HCT116 (cell line): ENCODE data around the gene MYH14. TPM values are rescaled to one million over a fixed set of nuclear protein-coding genes. Genes with fewer than 3 reads are reported as not detected.

Source experiments
- ATAC-seq: fragments of 200-7000 bp; cut with Tn5 transposase; 2 replicates; pipeline ENCODE4 v1.9.1; 2020; ENCODE audit warnings: mild to moderate bottlenecking, moderate library complexity
- BruUV-seq: library from RNA; stranded (reverse); fragments of 400-500 nt; replicated peaks from 2 replicates; lab custom pipeline; 2021; lab: Mats Ljungman, UMichigan
- CTCF ChIA-PET: fragments of 300-600 bp; sonication (Branson Sonifier 250); formaldehyde crosslinking; loops from one replicate; lab custom pipeline; 2021; ENCODE audit warnings: antibody characterized with exemption; lab: Charles Lee
- POLR2A ChIA-PET: fragments of 300-600, 350-600 bp; sonication (Branson Sonifier 250); formaldehyde crosslinking; loops from one replicate; lab custom pipeline; 2021; ENCODE audit warnings: antibody characterized with exemption; lab: Charles Lee
- RAD21 ChIA-PET, 2 experiments: fragments of 300-600 bp; sonication (Branson Sonifier 250); formaldehyde crosslinking; loops; one replicate each; lab custom pipeline; 2023; ENCODE audit warnings: low total read pairs in 2 of 2; ENCODE audit not compliant: uncharacterized antibody in 2 of 2, unreplicated experiment in 2 of 2, low non-redundant PET in 1 of 2; lab: Charles Lee
- DNase-seq: peaks from one replicate; pipeline ENCODE4 v3.0.0-alpha.2; 2010; ENCODE audit warnings: low read depth, low spot score
- H2AFZ ChIP-seq: fragments of 200-600 bp; shearing (Covaris generic), sonication (generic); 2 replicates; pipeline ENCODE4 v1.6.1; 2017; ENCODE audit warnings: low read depth, mixed run types, mixed read lengths, antibody characterized with exemption, low read length; ENCODE audit not compliant: poor library complexity, severe bottlenecking
- H3K27ac ChIP-seq: 2 replicates; pipeline ENCODE4 v1.5.1; 2012; ENCODE audit warnings: low read depth, low read length
- H3K27me3 ChIP-seq: fragments of 200-600 bp; sonication (generic); 2 replicates; pipeline ENCODE4 v1.6.1; 2016; ENCODE audit warnings: mixed run types, low read length, mixed read lengths; ENCODE audit not compliant: insufficient read depth
- H3K36me3 ChIP-seq, 2 experiments: fragments of 200-500 bp in 1 of 2; fragments of 200-600 bp in 1 of 2; sonication (Bioruptor generic) in 1 of 2; sonication (generic) in 1 of 2; 2 replicates each; pipeline versions ENCODE4 v1.5.1 to v1.6.1; 2014 to 2016; ENCODE audit warnings: low read length in 2 of 2, inconsistent platforms in 1 of 2, mixed read lengths in 1 of 2, mixed run types in 1 of 2; ENCODE audit not compliant: insufficient read depth in 2 of 2, control insufficient read depth in 1 of 2
- H3K4me1 ChIP-seq, 2 experiments: fragments of 200-600 bp in 1 of 2; sonication (generic) in 1 of 2; 2 replicates each; pipeline versions ENCODE4 v1.5.1 to v1.6.1; 2012 to 2017; ENCODE audit warnings: low read length in 2 of 2, inconsistent platforms in 1 of 2, mild to moderate bottlenecking in 1 of 2, mixed read lengths in 1 of 2, mixed run types in 1 of 2, moderate library complexity in 1 of 2; ENCODE audit not compliant: insufficient read depth in 2 of 2, control insufficient read depth in 1 of 2
- H3K4me2 ChIP-seq: fragments of 200-600 bp; sonication (generic); 2 replicates; pipeline ENCODE4 v1.6.1; 2017; ENCODE audit warnings: mixed run types, low read length, mixed read lengths
- H3K4me3 ChIP-seq, 2 experiments: fragments of 200-600 bp in 1 of 2; sonication (generic) in 1 of 2; replicated peaks in 1 of 2; 2 replicates each; pipeline ENCODE4 v1.5.1; 2011 to 2016; ENCODE audit warnings: low read length in 2 of 2, control low read depth in 1 of 2, low read depth in 1 of 2, mild to moderate bottlenecking in 1 of 2, mixed read lengths in 1 of 2, mixed run types in 1 of 2
- H3K79me2 ChIP-seq: fragments of 200-600 bp; sonication (generic); 2 replicates; pipeline ENCODE4 v1.6.1; 2017; ENCODE audit warnings: mild to moderate bottlenecking, mixed run types, low read length, moderate library complexity, mixed read lengths; ENCODE audit not compliant: insufficient read depth
- H3K9ac ChIP-seq: fragments of 200-600 bp; sonication (generic); 2 replicates; pipeline ENCODE4 v1.6.1; 2016; ENCODE audit warnings: low read length, mixed read lengths
- H3K9me2 ChIP-seq: fragments of 200-600 bp; sonication (generic), shearing (Covaris generic); 2 replicates; pipeline ENCODE4 v1.6.1; 2017; ENCODE audit warnings: mixed run types, mild to moderate bottlenecking, moderate library complexity; ENCODE audit not compliant: insufficient read depth
- H3K9me3 ChIP-seq, 2 experiments: fragments of 200-500 bp in 1 of 2; fragments of 200-600 bp in 1 of 2; sonication (Bioruptor generic) in 1 of 2; sonication (generic) in 1 of 2; 2 replicates each; pipeline ENCODE4 v1.6.1; 2014 to 2017; ENCODE audit warnings: low read length in 2 of 2, mixed read lengths in 2 of 2, inconsistent platforms in 1 of 2, low read depth in 1 of 2, mild to moderate bottlenecking in 1 of 2, mixed run types in 1 of 2, moderate library complexity in 1 of 2; ENCODE audit not compliant: control insufficient read depth in 1 of 2, insufficient read depth in 1 of 2
- H4K20me1 ChIP-seq: fragments of 200-600 bp; sonication (generic), shearing (Covaris generic); 2 replicates; pipeline ENCODE4 v1.6.1; 2017; ENCODE audit warnings: mixed run types, mild to moderate bottlenecking, moderate library complexity; ENCODE audit not compliant: insufficient read depth
- CBX3 ChIP-seq: IDR thresholded peaks from 2 replicates; pipeline ENCODE4 v1.6.1; 2012; ENCODE audit warnings: low read depth
- CEBPB ChIP-seq: IDR thresholded peaks from 2 replicates; pipeline ENCODE4 v1.6.1; 2012; ENCODE audit warnings: low read depth
- CTCF ChIP-seq, 3 experiments: fragments of 200-600 bp in 1 of 3; sonication (generic) in 1 of 3; IDR thresholded peaks in 2 of 3; conservative IDR thresholded peaks in 1 of 3; 2 replicates each; pipeline ENCODE4 v1.5.1; 2012 to 2017; ENCODE audit warnings: low read depth in 2 of 3, low read length in 2 of 3, antibody characterized with exemption in 1 of 3, borderline replicate concordance in 1 of 3, control low read depth in 1 of 3, mild to moderate bottlenecking in 1 of 3, mixed read lengths in 1 of 3, mixed run types in 1 of 3, moderate library complexity in 1 of 3; ENCODE audit not compliant: insufficient read depth in 1 of 3
- EZH2 ChIP-seq: fragments of 200-600 bp; sonication (generic); IDR thresholded peaks from 2 replicates; pipeline ENCODE4 v1.6.1; 2017; ENCODE audit warnings: antibody characterized with exemption, mixed run types
- YY1 ChIP-seq: IDR thresholded peaks from 2 replicates; pipeline ENCODE4 v1.6.1; 2011; ENCODE audit warnings: low read length, low read depth, moderate library complexity, mild to moderate bottlenecking; ENCODE audit not compliant: insufficient replicate concordance; ENCODE audit errors: extremely low read depth
- ZBTB33 ChIP-seq: IDR thresholded peaks from 2 replicates; pipeline ENCODE4 v1.6.1; 2011; ENCODE audit warnings: mild to moderate bottlenecking, low read length, moderate library complexity; ENCODE audit not compliant: insufficient replicate concordance; ENCODE audit errors: extremely low read depth
- ZNF274 ChIP-seq: fragments of 200-500 bp; sonication (Bioruptor generic); IDR thresholded peaks from 2 replicates; pipeline ENCODE4 v1.6.1; 2014; ENCODE audit warnings: mild to moderate bottlenecking, low read depth, low read length, inconsistent platforms
- intact Hi-C: fragments of 100-400 bp; cut with micrococcal nuclease; formaldehyde crosslinking; loops from 2 replicates; pipeline ENCODE4 v1.10.0; 2022
- total RNA-seq: library from RNA; stranded (reverse); gene quantifications from one replicate; pipeline ENCODE4 v1.2.1, GENCODE V29; 2021; ENCODE audit not compliant: unreplicated experiment
- TF ChIP-seq, protein P1 (sequence below): IDR thresholded peaks from 2 replicates; pipeline ENCODE4 v1.6.1; 2012

MYH14 gene
- total RNA-seq, 1 experiment from 2014 or later: 60.1 TPM

GRCh38 chr19:50275577-50276368 lies 72.4 kb downstream of the MYH14 start (continued):
- no peak for TF ChIP-seq ZBTB33
- no peak for TF ChIP-seq CBX3
- TF ChIP-seq CTCF (IDR thresholded peaks at IDR 0.05 in 2 of 3, conservative IDR thresholded peaks at IDR 0.05 in 1 of 3; ENCODE audit: borderline replicate concordance in 1 of 3, insufficient read depth in 1 of 3, low read depth in 2 of 3, low read length in 2 of 3): no peak
- TF ChIP-seq ZNF274: no peak
- no peak for TF ChIP-seq CEBPB
- TF ChIP-seq, protein P1, sequence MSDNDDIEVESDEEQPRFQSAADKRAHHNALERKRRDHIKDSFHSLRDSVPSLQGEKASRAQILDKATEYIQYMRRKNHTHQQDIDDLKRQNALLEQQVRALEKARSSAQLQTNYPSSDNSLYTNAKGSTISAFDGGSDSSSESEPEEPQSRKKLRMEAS: no peak

GRCh38 chr19:50276370-50277063 lies 73.1 kb downstream of the MYH14 start:
- H3K9ac ChIP-seq: no peak overlapping the region
- TF ChIP-seq EZH2: no peak
- no peak for TF ChIP-seq YY1
- TF ChIP-seq, all 23 proteins: peak for 0
- Histone ChIP-seq H2AFZ (no peak overlapping the region), H3K4me2 (no peak overlapping the region), H3K9me3 (no peaks in the 10 kb centered on the region), H3K27ac (no peak overlapping the region), H3K9me2 (no peaks in the 10 kb centered on the region), H3K4me3 (no peak overlapping the region), H4K20me1 (no peaks in the 10 kb centered on the region), H3K79me2 (no peaks in the 10 kb centered on the region), H3K36me3 (peaks cover 4 to 10% of the 10 kb centered on the region in 2 experiments; a peak in 1 of 4 replicates), H3K4me1 (no peaks in the 10 kb centered on the region), H3K27me3 (no peaks in the 10 kb centered on the region)
- no peak for ATAC-seq
- BruUV-seq: no TSS peak
- ChIA-PET POLR2A (interaction anchor here (0.6 kb wide), 1 partner anchor 407 kb away, joined by 3 read pairs; no protein-coding TSS in a partner anchor), CTCF (interaction anchor here (1.0 kb wide), 1 partner anchor 17 kb away, joined by 4 read pairs; no protein-coding TSS in a partner anchor), RAD21 (no interaction called here)
- intact Hi-C loops: no loop called here
- no peak for DNase-seq
